ENCODE data around the gene INHBE. TPM values are rescaled to one million over a fixed set of nuclear protein-coding genes. Genes with fewer than 3 reads are reported as not detected.

The INHBE gene
- total RNA-seq, 1 donor from 2014 or later: 8.4 TPM

DNA sequence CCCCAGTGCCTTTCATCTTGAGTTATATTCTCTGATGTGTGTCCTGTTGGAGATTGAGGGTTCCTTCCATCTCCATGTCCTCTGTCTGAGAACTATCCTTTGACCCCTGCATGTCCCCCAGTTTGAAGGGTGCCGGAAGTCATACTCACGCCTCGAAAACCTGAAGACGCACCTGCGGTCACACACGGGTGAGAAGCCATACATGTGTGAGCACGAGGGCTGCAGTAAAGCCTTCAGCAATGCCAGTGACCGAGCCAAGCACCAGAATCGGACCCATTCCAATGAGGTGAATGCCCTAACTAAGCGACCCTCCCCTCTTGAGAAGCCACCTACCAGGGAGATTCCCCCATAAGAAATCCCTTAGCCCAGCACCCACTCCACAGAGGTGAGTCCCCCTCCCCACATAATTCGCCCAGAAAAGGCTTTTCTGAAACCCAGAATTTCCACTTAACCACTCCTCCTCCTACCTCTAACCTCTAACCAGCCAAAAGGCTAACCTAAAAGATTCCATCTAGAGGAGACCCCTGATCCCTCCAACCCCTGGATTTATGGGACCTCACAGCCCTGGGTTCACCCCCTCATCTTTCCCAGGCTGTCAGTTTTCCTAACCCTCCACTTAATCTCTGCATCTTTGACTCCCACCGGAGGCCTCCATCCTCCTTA lies 12.2 kb downstream of the INHBE start:
- Mint-ChIP-seq H3K27me3 (ENCODE audit: low read depth) (peaks cover under 1% of the 10 kb centered on the region), H3K4me3 (ENCODE audit: unreplicated experiment) (no peak overlapping the region), H3K9me3 (ENCODE audit: low read depth) (no peaks in the 10 kb centered on the region), H3K36me3 (ENCODE audit: low read depth) (peaks cover 3% of the 10 kb centered on the region), H3K27ac (ENCODE audit: unreplicated experiment) (no peak overlapping the region), H3K4me1 (ENCODE audit: low read depth) (peaks cover 6% of the 10 kb centered on the region)
- no peak for DNase-seq (ENCODE audit: low spot score)
- no peak for TF ChIP-seq CTCF (IDR thresholded peaks at IDR 0.05)

DNA sequence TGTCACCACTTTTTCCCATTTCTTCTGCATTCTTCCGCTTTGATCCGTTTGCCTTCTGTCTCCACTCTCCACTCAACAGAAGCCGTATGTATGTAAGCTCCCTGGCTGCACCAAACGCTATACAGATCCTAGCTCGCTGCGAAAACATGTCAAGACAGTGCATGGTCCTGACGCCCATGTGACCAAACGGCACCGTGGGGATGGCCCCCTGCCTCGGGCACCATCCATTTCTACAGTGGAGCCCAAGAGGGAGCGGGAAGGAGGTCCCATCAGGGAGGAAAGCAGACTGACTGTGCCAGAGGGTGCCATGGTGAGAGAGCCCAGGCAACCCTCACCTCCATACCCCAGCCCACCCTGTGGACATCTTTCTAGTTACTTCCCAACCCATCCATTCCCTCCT lies 12.8 kb downstream of the INHBE start:
- Mint-ChIP-seq H3K27ac (ENCODE audit: unreplicated experiment) (no peak overlapping the region), H3K36me3 (ENCODE audit: low read depth) (peaks cover 3% of the 10 kb centered on the region), H3K27me3 (ENCODE audit: low read depth) (peaks cover 6% of the 10 kb centered on the region), H3K9me3 (ENCODE audit: low read depth) (no peaks in the 10 kb centered on the region), H3K4me1 (ENCODE audit: low read depth) (peaks cover under 1% of the 10 kb centered on the region), H3K4me3 (ENCODE audit: unreplicated experiment) (no peak overlapping the region)
- no peak for TF ChIP-seq CTCF (IDR thresholded peaks at IDR 0.05)
- peak; percentile 29 for DNase-seq (ENCODE audit: low spot score)

- Mint-ChIP-seq H3K27me3 (ENCODE audit: low read depth) (peaks cover 18% of the 10 kb centered on the region), H3K4me1 (ENCODE audit: low read depth) (no peaks in the 10 kb centered on the region), H3K27ac (ENCODE audit: unreplicated experiment) (no peak overlapping the region), H3K9me3 (ENCODE audit: low read depth) (no peaks in the 10 kb centered on the region), H3K36me3 (ENCODE audit: low read depth) (peaks cover 3% of the 10 kb centered on the region), H3K4me3 (ENCODE audit: unreplicated experiment) (no peak overlapping the region)
- DNase-seq (ENCODE audit: low spot score): peak; percentile 68
- no peak for TF ChIP-seq CTCF (IDR thresholded peaks at IDR 0.05)
These were observed 14.4 kb downstream of the INHBE start for GRCh38 chr12:57469296-57470164.

GRCh38 chr12:57470286-57470969 lies 15.3 kb downstream of the INHBE start:
- no peaks in the 10 kb centered on the region for H3K9me3 Mint-ChIP-seq (ENCODE audit: low read depth)
- no peak for TF ChIP-seq CTCF (IDR thresholded peaks at IDR 0.05)
- H3K4me3 Mint-ChIP-seq (ENCODE audit: unreplicated experiment): no peak overlapping the region
- H3K27me3 Mint-ChIP-seq (ENCODE audit: low read depth): peaks cover 22% of the 10 kb centered on the region
- peaks cover 1% of the 10 kb centered on the region for H3K4me1 Mint-ChIP-seq (ENCODE audit: low read depth)
- DNase-seq (ENCODE audit: low spot score): peak; percentile 79
- H3K27ac Mint-ChIP-seq (ENCODE audit: unreplicated experiment): no peak overlapping the region
- peaks cover 3% of the 10 kb centered on the region for H3K36me3 Mint-ChIP-seq (ENCODE audit: low read depth)
